Pulmonary artery endothelial cell (primary cell): Measurements from ENCODE around the gene DLEC1. TPM values are rescaled to one million over a fixed set of nuclear protein-coding genes. Genes with fewer than 3 reads are reported as not detected.

Source experiments
- DNase-seq: peaks from one replicate; pipeline ENCODE4 v3.0.0-alpha.2; 2011; ENCODE audit warnings: low read depth, low spot score
- total RNA-seq: library from RNA; depleted of rRNA; stranded (reverse); fragments of >200 nt; gene quantifications from 2 replicates; pipeline ENCODE4 v1.2.3, GENCODE V29; 2014

The DLEC1 gene
- total RNA-seq, 1 donor from 2014 or later = not detected

DNA sequence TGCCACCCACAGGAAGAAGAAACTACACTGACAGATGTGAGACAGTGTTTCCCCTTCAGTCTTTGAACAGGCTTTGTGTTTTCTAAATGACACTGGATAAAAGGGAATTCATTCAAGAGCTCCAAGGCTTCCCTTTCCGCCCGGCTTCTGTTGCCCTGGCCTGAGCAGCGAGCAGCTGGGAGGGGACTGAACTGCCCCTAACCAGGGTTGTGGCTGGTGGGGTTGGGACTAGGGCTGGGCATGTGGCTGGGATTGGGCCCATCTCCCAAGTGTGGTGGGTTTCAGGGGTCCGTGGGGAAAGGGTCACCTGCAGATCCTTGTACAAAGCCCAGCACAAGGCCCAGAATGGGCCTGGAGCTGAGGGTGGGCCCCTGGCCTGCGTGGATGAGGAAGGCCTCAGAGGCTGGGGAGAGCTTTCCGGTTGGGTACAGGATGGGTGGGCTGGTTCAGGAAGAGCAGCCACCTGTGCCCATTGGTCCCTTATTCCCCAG is 38.0 kb upstream of the DLEC1 start:
- no peak for DNase-seq

DNA sequence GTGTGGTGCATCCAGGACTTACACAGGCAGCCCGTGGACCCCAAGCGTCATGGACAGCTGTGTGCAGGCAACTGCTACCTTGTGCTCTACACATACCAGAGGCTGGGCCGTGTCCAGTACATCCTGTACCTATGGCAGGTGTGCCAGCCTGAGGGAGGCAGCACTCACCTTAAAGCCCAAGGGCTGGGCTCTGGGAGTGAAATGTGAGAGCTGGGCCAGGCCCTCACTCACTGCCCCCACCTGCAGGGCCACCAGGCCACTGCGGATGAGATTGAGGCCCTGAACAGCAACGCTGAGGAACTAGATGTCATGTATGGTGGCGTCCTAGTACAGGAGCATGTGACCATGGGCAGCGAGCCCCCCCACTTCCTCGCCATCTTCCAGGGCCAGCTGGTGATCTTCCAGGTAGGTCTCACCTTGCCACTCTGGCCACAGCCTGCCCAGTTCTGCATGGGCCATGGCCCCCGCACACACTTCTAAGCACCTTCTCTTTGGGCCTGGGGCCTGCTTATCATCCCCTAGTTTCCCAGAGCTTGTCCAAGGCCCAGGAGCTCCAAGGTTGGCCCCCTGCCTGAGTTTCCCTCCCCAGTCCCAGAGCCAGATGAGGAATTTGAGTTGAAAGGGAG is 37.4 kb upstream of the DLEC1 start:
- DNase-seq = no peak

DNA sequence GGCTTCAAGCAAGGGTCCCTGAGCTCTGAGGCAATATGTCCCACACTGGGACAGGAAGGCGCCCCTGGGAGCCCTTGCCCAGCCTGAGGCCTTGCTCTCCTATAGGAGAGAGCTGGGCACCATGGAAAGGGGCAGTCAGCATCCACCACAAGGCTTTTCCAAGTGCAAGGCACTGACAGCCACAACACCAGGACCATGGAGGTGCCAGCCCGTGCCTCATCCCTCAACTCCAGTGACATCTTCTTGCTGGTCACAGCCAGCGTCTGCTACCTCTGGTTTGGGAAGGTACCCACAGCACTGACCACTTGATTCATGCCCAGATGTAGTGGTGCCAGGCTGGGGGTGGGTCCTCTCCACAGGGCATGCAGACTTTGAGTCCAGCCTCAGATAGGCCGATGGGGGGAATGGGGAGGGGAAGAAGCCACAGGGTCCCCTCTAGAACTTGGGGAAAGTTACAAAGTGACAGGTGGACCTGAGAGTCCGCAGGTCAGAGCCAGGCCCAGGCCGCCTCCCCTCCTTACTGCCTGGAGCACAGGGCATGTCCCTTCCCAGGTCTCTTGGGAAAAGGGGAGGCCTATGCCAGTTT is 36.6 kb upstream of the DLEC1 start:
- no peak for DNase-seq

- no peak for DNase-seq
Observed at GRCh38 chr3:38002940-38003339, 36.1 kb upstream of the DLEC1 start.

DNA sequence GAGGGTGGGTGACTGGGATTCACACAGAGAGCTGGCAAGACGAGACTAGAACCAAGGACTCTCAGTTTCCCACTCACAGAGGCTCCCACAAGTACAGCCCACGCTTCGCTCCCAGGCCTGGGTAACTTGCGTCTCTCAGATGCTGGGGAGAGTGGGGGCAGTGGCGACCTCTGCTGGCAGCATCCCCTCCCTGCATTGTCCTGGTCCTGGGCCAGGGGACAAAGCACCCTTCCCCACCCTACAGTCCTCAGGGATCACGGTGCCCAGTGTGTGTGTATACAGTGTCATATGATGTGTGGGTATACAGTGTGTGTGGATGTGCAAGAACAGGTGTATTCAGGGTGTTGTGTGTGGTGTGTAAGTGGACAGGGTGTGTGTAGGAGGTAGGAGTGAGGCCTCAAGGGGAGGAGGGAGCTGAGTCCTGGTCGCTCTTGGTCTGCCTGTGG is 35.6 kb upstream of the DLEC1 start:
- DNase-seq = no peak

DNA sequence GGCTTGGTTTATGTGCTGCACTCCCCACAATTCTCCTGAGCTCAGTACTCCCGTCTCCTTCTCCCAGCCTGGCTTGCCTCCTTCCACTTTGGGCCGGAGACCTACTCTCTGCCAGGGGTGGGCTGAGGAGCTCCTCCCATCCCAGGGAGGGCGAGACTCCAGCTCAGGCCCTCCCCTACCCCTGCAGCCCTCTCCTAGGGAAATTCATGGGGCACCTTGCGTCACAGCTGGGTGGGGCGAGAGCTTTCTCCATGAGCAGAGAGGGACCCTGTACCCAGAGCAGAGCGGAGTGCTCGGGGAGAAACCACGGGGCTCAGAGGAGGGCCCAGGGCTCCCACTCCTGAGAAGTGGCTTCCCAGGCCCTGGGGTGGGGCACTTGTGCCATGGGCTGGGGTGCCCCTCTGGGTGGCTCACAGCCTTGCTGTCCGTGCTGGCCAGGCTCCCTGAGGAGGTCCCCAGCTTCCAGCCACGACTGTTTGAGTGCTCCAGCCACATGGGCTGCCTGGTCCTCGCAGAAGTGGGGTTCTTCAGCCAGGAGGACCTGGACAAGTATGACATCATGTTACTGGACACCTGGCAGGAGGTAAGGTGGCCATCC is 35.1 kb upstream of the DLEC1 start:
- DNase-seq = no peak

GRCh38 chr3:38004415-38005075 is 34.5 kb upstream of the DLEC1 start:
- DNase-seq = no peak

GRCh38 chr3:38005076-38006020 is 33.7 kb upstream of the DLEC1 start:
- no peak for DNase-seq

- no peak for DNase-seq
Observed at GRCh38 chr3:38006031-38006430, 33.0 kb upstream of the DLEC1 start.

DNA sequence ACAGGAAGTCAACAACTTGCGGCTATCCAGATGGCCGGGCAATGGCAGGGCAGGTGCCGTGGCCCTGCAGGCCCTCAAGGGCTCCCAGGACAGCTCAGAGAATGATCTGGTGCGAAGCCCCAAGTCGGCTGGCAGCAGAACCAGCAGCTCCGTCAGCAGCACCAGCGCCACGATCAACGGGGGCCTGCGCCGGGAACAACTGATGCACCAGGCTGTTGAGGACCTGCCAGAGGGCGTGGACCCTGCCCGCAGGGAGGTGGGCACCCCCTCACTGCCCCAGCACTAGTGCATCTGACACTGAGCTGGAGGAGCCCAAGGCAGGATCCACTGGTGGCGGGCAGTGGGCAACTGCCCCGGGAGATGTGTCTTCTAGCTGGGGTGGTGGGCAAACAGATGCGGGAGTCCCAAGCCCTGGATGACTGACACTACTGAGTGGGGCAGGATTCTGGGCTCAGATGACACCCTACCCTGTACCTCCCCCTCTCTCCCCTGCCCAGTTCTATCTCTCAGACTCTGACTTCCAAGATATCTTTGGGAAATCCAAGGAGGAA is 32.5 kb upstream of the DLEC1 start:
- no peak for DNase-seq

GRCh38 chr3:38007754-38008090 is 31.3 kb upstream of the DLEC1 start:
- DNase-seq = no peak

DNA sequence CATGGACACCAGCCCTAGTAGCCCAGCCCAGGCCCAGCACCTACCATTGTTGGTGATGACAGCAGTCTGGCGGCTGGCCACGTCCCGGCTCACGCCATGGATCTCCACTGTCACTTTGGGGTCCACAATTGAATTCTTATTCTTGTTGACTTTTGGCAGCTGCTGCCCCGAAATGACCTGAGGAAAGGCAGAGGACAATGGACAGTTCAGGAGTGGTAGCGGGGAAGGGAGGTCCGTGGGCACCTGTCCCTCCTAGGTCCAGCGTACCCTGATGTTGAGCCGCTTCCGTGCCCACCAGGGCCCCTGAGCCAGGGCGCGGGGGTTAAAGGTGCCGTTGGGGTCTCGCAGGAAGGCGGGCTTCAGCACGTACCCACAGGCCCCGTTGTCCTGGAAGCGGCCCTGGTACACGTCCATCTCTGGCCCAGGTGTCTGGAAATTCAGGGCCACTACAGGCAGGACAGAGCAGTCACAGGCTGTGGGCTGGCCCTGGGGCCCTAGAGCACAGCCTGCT is 30.8 kb upstream of the DLEC1 start:
- DNase-seq = no peak

- DNase-seq = no peak
Observed at GRCh38 chr3:38008971-38009580, 29.9 kb upstream of the DLEC1 start.

DNA sequence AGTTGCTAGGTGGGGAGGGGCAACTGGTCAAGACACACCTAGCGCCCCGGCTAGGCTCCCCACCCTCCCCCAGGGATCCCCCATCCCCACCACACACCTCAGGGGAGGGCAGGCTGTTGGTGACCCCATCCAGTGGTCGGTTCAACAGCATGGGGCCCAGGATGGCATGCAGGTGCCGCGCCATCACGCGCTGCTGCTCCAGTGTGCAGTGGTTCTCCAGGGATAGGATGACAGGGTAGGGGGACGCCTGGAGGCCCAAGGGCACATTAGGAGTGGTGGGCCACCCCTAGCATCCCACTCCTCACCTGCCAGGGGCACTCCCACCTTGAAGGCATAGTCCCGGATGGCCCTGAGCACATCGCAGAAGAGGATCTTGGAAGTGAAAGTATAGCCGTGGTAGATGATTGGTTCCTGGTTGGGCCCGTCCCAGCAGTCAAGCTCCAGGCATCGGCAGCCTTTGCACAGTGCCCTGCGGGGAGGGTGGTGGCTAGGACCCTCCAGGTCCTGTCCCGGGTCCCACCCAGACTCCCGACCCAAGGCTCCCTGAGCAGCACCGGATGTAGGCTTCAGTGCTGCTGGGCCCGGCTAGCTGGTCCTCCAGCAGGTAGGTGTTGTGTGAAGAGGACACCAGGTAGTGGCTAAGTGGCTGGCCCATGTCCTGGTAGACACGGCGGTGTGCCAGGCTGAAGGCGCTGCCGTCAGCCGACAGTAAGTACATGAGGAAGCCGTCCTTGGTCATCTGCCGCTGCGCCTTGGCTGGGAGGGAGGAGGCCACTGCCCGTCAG is 29.0 kb upstream of the DLEC1 start:
- no peak for DNase-seq

DNA sequence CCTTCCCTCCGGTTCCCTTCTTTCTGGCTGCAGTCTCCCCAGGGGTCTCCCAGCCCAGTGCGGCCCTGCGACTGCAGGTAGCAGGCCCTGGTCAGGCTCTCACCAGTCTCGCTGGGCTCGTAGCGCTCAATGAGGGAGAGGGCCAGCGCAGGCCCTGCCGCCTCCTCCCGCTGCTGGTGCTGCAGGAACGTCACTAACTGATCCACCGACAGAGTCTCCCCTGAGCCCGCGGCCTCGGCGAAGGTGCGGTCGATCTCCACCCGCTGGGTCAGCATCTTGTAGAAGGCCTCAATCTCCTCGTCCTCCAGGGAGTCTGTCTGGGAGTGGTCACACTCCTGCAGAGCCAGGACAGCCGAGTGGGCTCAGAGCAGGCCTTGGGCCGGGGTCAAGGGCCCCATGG is 27.9 kb upstream of the DLEC1 start:
- no peak for DNase-seq

- DNase-seq = no peak
Observed at GRCh38 chr3:38015485-38015884, 23.5 kb upstream of the DLEC1 start.

DNA sequence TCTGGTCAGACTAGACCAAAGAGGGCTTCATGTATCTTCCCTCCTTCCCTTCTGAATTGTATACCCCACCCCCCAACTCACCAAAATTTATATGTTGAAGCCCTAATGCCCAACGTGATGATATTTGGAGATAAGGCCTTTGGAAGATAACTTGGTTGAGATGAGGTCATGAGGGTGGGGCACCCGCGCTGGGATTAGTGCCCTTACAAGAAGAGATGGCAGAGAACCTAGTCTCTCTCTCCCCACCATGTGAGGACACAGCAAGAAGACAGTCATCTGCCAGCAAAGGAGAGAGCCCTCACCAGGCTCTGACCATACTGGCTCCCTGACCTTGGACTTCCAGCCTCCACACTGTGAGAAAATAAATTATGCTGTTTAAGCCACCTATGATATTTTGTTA is 23.0 kb upstream of the DLEC1 start:
- DNase-seq = no peak

DNA sequence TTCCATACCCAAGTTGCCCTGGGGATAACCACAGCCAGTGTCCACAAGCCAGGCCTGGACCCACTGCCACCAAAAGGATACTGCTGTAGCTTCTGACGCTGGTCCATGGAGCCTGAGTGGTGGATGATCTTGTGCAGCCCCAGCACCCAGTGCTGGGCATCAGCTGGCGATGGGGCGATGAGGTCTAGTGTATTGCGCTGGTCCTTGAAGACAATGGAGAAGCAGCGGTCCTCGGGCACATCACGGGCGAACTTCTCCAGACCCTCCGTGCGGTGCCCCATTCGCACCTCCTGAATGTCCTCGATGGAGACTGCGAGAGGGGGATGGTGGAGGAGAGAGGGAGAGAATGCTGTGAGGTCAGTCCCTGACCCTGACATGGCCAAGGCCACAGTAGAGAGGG is 22.6 kb upstream of the DLEC1 start:
- DNase-seq = no peak

GRCh38 chr3:38016847-38017444 is 22.1 kb upstream of the DLEC1 start:
- no peak for DNase-seq
